SH-SY5Y (cell line): ENCODE data around the gene PNKP.

ENCODE experiments used
- GATA2 ChIP-seq: IDR thresholded peaks from 2 replicates; pipeline ENCODE4 v1.6.1; 2011; ENCODE audit warnings: mild to moderate bottlenecking, low read depth, low read length
- GATA3 ChIP-seq: IDR thresholded peaks from 2 replicates; pipeline ENCODE4 v1.6.1; 2011; ENCODE audit warnings: low read depth, mild to moderate bottlenecking, low read length, moderate library complexity

The PNKP gene

GRCh38 chr19:49838885-49839588 is 28.3 kb downstream of the PNKP start:
- TF ChIP-seq GATA2 (no peak), GATA3 (no peak)

- TF ChIP-seq GATA2 (no peak), GATA3 (no peak)
Observed at GRCh38 chr19:49837425-49837824, 30.0 kb downstream of the PNKP start.

- no peak for TF ChIP-seq GATA2
- no peak for TF ChIP-seq GATA3
Observed at GRCh38 chr19:49837009-49837310, 30.4 kb downstream of the PNKP start.

GRCh38 chr19:49836176-49837008 is 31.0 kb downstream of the PNKP start:
- TF ChIP-seq GATA3: no peak
- no peak for TF ChIP-seq GATA2

- TF ChIP-seq GATA3: no peak
- TF ChIP-seq GATA2: no peak
Observed at GRCh38 chr19:49835562-49835961, 31.8 kb downstream of the PNKP start.

- TF ChIP-seq GATA3: no peak
- TF ChIP-seq GATA2: no peak
Observed at GRCh38 chr19:49833599-49833998, 33.8 kb downstream of the PNKP start.

GRCh38 chr19:49832556-49832955 is 34.8 kb downstream of the PNKP start:
- TF ChIP-seq GATA2 (no peak), GATA3 (no peak)

GRCh38 chr19:49831592-49831991 is 35.8 kb downstream of the PNKP start:
- TF ChIP-seq GATA2: no peak
- no peak for TF ChIP-seq GATA3

- TF ChIP-seq GATA3 (no peak), GATA2 (no peak)
Observed at GRCh38 chr19:49830766-49831165, 36.6 kb downstream of the PNKP start.

- TF ChIP-seq GATA3 (no peak), GATA2 (no peak)
Observed at GRCh38 chr19:49829721-49830120, 37.7 kb downstream of the PNKP start.

GRCh38 chr19:49829200-49829599 is 38.2 kb downstream of the PNKP start:
- TF ChIP-seq GATA3: no peak
- no peak for TF ChIP-seq GATA2

GRCh38 chr19:49827034-49827433 is 40.3 kb downstream of the PNKP start:
- TF ChIP-seq GATA2 (no peak), GATA3 (no peak)

GRCh38 chr19:49824662-49825061 is 42.7 kb downstream of the PNKP start:
- no peak for TF ChIP-seq GATA3
- no peak for TF ChIP-seq GATA2

- no peak for TF ChIP-seq GATA3
- no peak for TF ChIP-seq GATA2
Observed at GRCh38 chr19:49823472-49823871, 43.9 kb downstream of the PNKP start.

GRCh38 chr19:49820125-49820524 is 47.3 kb downstream of the PNKP start:
- TF ChIP-seq GATA3 (no peak), GATA2 (no peak)
